RWPE1 (cell line): ENCODE results near the gene ZNF674.
A peak's percentile ranks its signal among the peaks of the same experiment; 100 is the strongest.

Experiments used
- CTCF ChIA-PET: fragments of 350-600 bp; sonication (Branson Sonifier 250); formaldehyde crosslinking; extraction: SDS; loops from one replicate; lab custom pipeline; 2021; lab: Yijun Ruan, JAX
- POLR2A ChIA-PET: fragments of 400-600 bp; formaldehyde crosslinking; extraction: SDS; loops from one replicate; lab custom pipeline; 2020; ENCODE audit warnings: antibody characterized with exemption; ENCODE audit not compliant: low non-redundant PET; lab: Yijun Ruan, JAX
- DNase-seq: peaks from one replicate; pipeline ENCODE4 v3.0.0; 2012; ENCODE audit warnings: low spot score
- H3K27ac ChIP-seq: fragments of 450-650 bp; 2 replicates; pipeline ENCODE4 v1.5.1; 2017
- CTCF ChIP-seq: fragments of 450-650 bp; conservative IDR thresholded peaks from 2 replicates; pipeline ENCODE4 v1.5.1; 2017; ENCODE audit warnings: low read depth, mild to moderate bottlenecking

ZNF674 gene

GRCh38 chrX:46582966-46583365 is 37.7 kb upstream of the ZNF674 start:
- peak overlapping the region; percentile 84 for H3K27ac ChIP-seq
- CTCF ChIA-PET, result interaction anchor here (0.7 kb wide), 1 partner anchor 37 kb away, joined by 3 read pairs; no protein-coding TSS in a partner anchor
- peak; percentile 55 for DNase-seq
- no peak for TF ChIP-seq CTCF
- POLR2A ChIA-PET, result no interaction called here

DNA sequence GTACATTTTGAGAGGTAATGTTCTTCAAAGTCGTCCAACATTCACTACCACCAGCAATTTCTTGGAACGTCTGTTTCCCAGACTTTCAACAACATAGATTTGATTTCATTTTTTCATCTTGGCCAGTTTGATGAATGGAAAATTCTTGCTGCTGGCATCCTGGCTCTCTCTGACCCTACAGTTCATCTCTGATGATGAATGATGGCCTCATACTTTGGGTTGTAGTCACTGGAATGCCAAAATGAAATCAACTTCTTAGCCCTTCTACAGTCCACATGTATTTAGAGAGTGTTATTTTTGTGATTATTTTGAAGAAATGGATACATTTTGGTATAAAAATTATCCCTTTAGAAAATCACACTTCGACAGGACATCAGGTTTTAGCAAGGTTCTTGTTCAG is 37.1 kb upstream of the ZNF674 start:
- H3K27ac ChIP-seq, result no peak overlapping the region

GRCh38 chrX:46580613-46581012 is 35.4 kb upstream of the ZNF674 start:
- no peak for TF ChIP-seq CTCF
- DNase-seq, result no peak
- H3K27ac ChIP-seq, result no peak overlapping the region
- ChIA-PET CTCF (no interaction called here), POLR2A (no interaction called here)

More for the DNA sequence above, 37.1 kb upstream of the ZNF674 start:
- no peak for DNase-seq
- TF ChIP-seq CTCF, result no peak
- POLR2A ChIA-PET, result no interaction called here
- CTCF ChIA-PET, result no interaction called here

- no peak for TF ChIP-seq CTCF
- H3K27ac ChIP-seq, result no peak overlapping the region
- ChIA-PET POLR2A (no interaction called here), CTCF (interaction anchor here (0.6 kb wide), 1 partner anchor 141 kb away, joined by 3 read pairs; no protein-coding TSS in a partner anchor)
- no peak for DNase-seq
Observed at GRCh38 chrX:46579250-46579649, 34.0 kb upstream of the ZNF674 start.

GRCh38 chrX:46577221-46578005 is 32.2 kb upstream of the ZNF674 start:
- no peak overlapping the region for H3K27ac ChIP-seq
- CTCF ChIA-PET, result no interaction called here
- POLR2A ChIA-PET, result no interaction called here
- TF ChIP-seq CTCF, result no peak
- no peak for DNase-seq

GRCh38 chrX:46576458-46576857 is 31.2 kb upstream of the ZNF674 start:
- CTCF ChIA-PET, result no interaction called here
- DNase-seq, result no peak
- no peak overlapping the region for H3K27ac ChIP-seq
- TF ChIP-seq CTCF, result no peak
- POLR2A ChIA-PET, result no interaction called here
